HG03196 (cell line): ENCODE measurements around the gene IL2RG.
A peak's percentile ranks its signal among the peaks of the same experiment; 100 is the strongest.

ENCODE experiments used
- ATAC-seq: cut with Tn5 transposase; IDR thresholded peaks from one replicate; pipeline ENCODE4 v1.9.1; 2021; ENCODE audit not compliant: unreplicated experiment

Gene IL2RG

GRCh38 chrX:71081330-71082123 is 29.9 kb downstream of the IL2RG start:
- no peak for ATAC-seq

GRCh38 chrX:71070531-71070930 is 40.8 kb downstream of the IL2RG start:
- no peak for ATAC-seq

- peak; percentile 95 for ATAC-seq
These were observed 43.1 kb downstream of the IL2RG start, which contains the start of gene SNX12 for GRCh38 chrX:71068044-71068918. TSS of gene SNX12 (minus strand) at chrX:71068334. CDS start at chrX:71068306, 28 bp downstream.

GRCh38 chrX:71067712-71068043 is 43.7 kb downstream of the IL2RG start:
- no peak for ATAC-seq

- no peak for ATAC-seq
These were observed 44.3 kb downstream of the IL2RG start for GRCh38 chrX:71067089-71067488.

- no peak for ATAC-seq
These were observed 51.2 kb downstream of the IL2RG start for GRCh38 chrX:71060127-71060526.

- ATAC-seq, result no peak
These were observed 53.4 kb downstream of the IL2RG start for GRCh38 chrX:71057848-71058530.
